Measurements from ENCODE around the gene KIAA1755.

DNA sequence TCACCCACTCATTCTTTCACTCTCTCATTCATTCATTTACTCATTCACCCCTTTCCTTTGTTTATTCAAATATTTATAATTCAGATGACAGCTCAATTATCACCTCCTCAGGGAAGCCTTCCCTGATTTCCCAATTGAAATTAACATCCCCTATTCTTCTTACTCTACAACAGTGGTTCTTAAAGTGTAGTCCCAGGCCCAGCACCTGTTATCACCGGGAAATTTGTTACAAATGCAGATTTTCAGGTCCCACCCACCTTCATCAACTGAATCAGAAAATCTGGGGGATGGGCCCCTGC lies 30.3 kb downstream of the KIAA1755 start:
- TF ChIP-seq CTCF (IDR thresholded peaks at IDR 0.05) = no peak
- TF ChIP-seq POLR2A (IDR thresholded peaks at IDR 0.05) = no peak

Data from heart left ventricle (tissue), 13 donors.